GM12878 (cell line): ENCODE measurements around the gene ZMAT3. TPM values are rescaled to one million over a fixed set of nuclear protein-coding genes. Genes with fewer than 3 reads are reported as not detected.
A peak's percentile ranks its signal among the peaks of the same experiment; 100 is the strongest.

ENCODE experiments used
- BCL3 ChIP-seq: IDR thresholded peaks from 2 replicates; pipeline ENCODE4 v1.6.1; 2011; ENCODE audit warnings: borderline replicate concordance, low read depth, mild to moderate bottlenecking, moderate library complexity, low read length; ENCODE audit not compliant: insufficient read depth, poor library complexity, severe bottlenecking
- CBFB ChIP-seq: IDR thresholded peaks from 2 replicates; pipeline ENCODE4 v1.6.1; 2016; ENCODE audit warnings: antibody characterized with exemption, low read depth
- CBX3 ChIP-seq: fragments of 200-600 bp; sonication (generic); IDR thresholded peaks from 2 replicates; pipeline ENCODE4 v1.6.1; 2016; ENCODE audit warnings: low read depth, borderline replicate concordance
- CREM ChIP-seq: IDR thresholded peaks from 2 replicates; pipeline ENCODE4 v1.6.1; 2014; ENCODE audit warnings: antibody characterized with exemption, low read depth
- EZH2 ChIP-seq: IDR thresholded peaks from 2 replicates; pipeline ENCODE4 v1.6.1; 2012; ENCODE audit warnings: low read depth, mild to moderate bottlenecking, control low read depth, inconsistent platforms, low read length, borderline replicate concordance; ENCODE audit not compliant: control insufficient read depth
- GABPA ChIP-seq: IDR thresholded peaks from 2 replicates; pipeline ENCODE4 v1.6.1; 2014; ENCODE audit warnings: antibody characterized with exemption, low read depth, mild to moderate bottlenecking, inconsistent platforms
- HDAC2 ChIP-seq: fragments of 200-600 bp; sonication (generic); IDR thresholded peaks from 2 replicates; pipeline ENCODE4 v1.6.1; 2017
- HDAC6 ChIP-seq: fragments of 200-600 bp; sonication (generic); IDR thresholded peaks from one replicate; pipeline ENCODE4 v1.8.0; 2017; ENCODE audit warnings: antibody characterized with exemption; ENCODE audit not compliant: unreplicated experiment
- HDGF ChIP-seq: fragments of 450-650 bp; IDR thresholded peaks from 2 replicates; pipeline ENCODE4 v1.6.1; 2016; ENCODE audit warnings: antibody characterized with exemption
- JUNB ChIP-seq: IDR thresholded peaks from 2 replicates; pipeline ENCODE4 v1.6.1; 2016; ENCODE audit warnings: antibody characterized with exemption, mild to moderate bottlenecking
- JUND ChIP-seq: IDR thresholded peaks from 2 replicates; pipeline ENCODE4 v1.6.1; 2012; ENCODE audit warnings: low read depth, mild to moderate bottlenecking, low read length, improper control_type of control experiment, moderate library complexity
- MEF2B ChIP-seq: fragments of 450-650 bp; IDR thresholded peaks from 2 replicates; pipeline ENCODE4 v1.6.1; 2018; ENCODE audit warnings: mild to moderate bottlenecking, moderate library complexity; ENCODE audit not compliant: partially characterized antibody, poor library complexity, severe bottlenecking
- MTA2 ChIP-seq: fragments of 450-650 bp; IDR thresholded peaks from 2 replicates; pipeline ENCODE4 v1.6.1; 2016; ENCODE audit warnings: low read depth, mild to moderate bottlenecking, moderate library complexity
- NR2F1 ChIP-seq: fragments of 450-650 bp; conservative IDR thresholded peaks from 2 replicates; pipeline ENCODE4 v1.6.1; 2017; ENCODE audit warnings: mild to moderate bottlenecking
- NRF1 ChIP-seq: conservative IDR thresholded peaks from 2 replicates; pipeline ENCODE4 v1.6.1; 2011; ENCODE audit warnings: mild to moderate bottlenecking, low read depth, low read length, improper control_type of control experiment
- POLR2AphosphoS2 ChIP-seq: IDR thresholded peaks from 2 replicates; pipeline ENCODE4 v1.6.1; 2011; ENCODE audit warnings: low read depth, mild to moderate bottlenecking, low read length, improper control_type of control experiment, moderate library complexity
- RCOR1 ChIP-seq: conservative IDR thresholded peaks from 2 replicates; pipeline ENCODE4 v1.6.1; 2012; ENCODE audit warnings: low read depth, low read length, improper control_type of control experiment
- SMARCA5 ChIP-seq: fragments of 450-650 bp; IDR thresholded peaks from 2 replicates; pipeline ENCODE4 v1.6.1; 2017; ENCODE audit warnings: mild to moderate bottlenecking
- SUPT20H ChIP-seq: IDR thresholded peaks from 2 replicates; pipeline ENCODE4 v1.6.1; 2011; ENCODE audit warnings: low read depth, mild to moderate bottlenecking, low read length, moderate library complexity, borderline replicate concordance; ENCODE audit not compliant: control insufficient read depth
- ZNF622 ChIP-seq: fragments of 450-650 bp; IDR thresholded peaks from 2 replicates; pipeline ENCODE4 v1.6.1; 2017; ENCODE audit warnings: mild to moderate bottlenecking, inconsistent platforms
- ZSCAN29 ChIP-seq: fragments of 450-650 bp; IDR thresholded peaks from 2 replicates; pipeline ENCODE4 v1.6.1; 2017; ENCODE audit warnings: mild to moderate bottlenecking, moderate library complexity
- polyA plus RNA-seq, 11 experiments: library from polyadenylated mRNA; depleted of rRNA in 4 of 11; unstranded in 6 of 11; stranded (reverse) in 5 of 11; fragments of >200 nt; fragmentation: Nextera tagmentation in 4 of 11; fragmentation: Illumina TruSeq in 1 of 11; extraction: Ambion mirVana in 4 of 11; extraction: Trizol in 1 of 11; gene quantifications; 1 replicate in 1 of 11; 2 replicates in 10 of 11; pipeline versions ENCODE4 v1.2.1 to v1.2.3, GENCODE V29; 2011 to 2016; ENCODE audit warnings: inconsistent platforms in 2 of 11, missing spikeins in 2 of 11, low read depth in 1 of 11
- total RNA-seq, 4 experiments: library from RNA; depleted of rRNA in 3 of 4; stranded (reverse); fragments of >200 nt in 3 of 4; fragmentation: Illumina TruSeq in 1 of 4; extraction: Trizol in 1 of 4; gene quantifications; 2 replicates each; pipeline versions ENCODE4 v1.2.1 to v1.2.3, GENCODE V29; 2013 to 2021
- TF ChIP-seq, protein P1 (sequence below): fragments of 450-650 bp; IDR thresholded peaks from 2 replicates; pipeline ENCODE4 v1.6.1; 2014; ENCODE audit warnings: mild to moderate bottlenecking
- TF ChIP-seq, protein P2 (sequence below): fragments of 450-650 bp; IDR thresholded peaks from 2 replicates; pipeline ENCODE4 v1.6.1; 2018; ENCODE audit warnings: borderline replicate concordance, mild to moderate bottlenecking; ENCODE audit not compliant: partially characterized antibody
- TF ChIP-seq, protein P3 (sequence below): fragments of 450-650 bp; formaldehyde crosslinking; IDR thresholded peaks from 2 replicates; pipeline ENCODE4 v1.4.0; 2022; ENCODE audit warnings: mild to moderate bottlenecking, moderate library complexity

ZMAT3 gene
- total and polyA plus RNA-seq, 10 of the 15 experiments (the other 5 are each of a cell fraction or from before 2014, with no cell fraction given): 6.2 to 55.9 (median 25.8) TPM

- TF ChIP-seq BCL3 (no peak), HDAC6 (no peak), CBFB (no peak), RCOR1 (no peak), MEF2B (no peak), NRF1 (no peak), HDAC2 (no peak), CBX3 (no peak), JUND (no peak), HDGF (no peak), EZH2 (no peak), JUNB (no peak), SMARCA5 (no peak), GABPA (no peak), POLR2AphosphoS2 (no peak), ZSCAN29 (no peak), ZNF622 (no peak), NR2F1 (peak; percentile 96), SUPT20H (no peak), CREM (0 out of 2 replicates have a peak, but pooled peaks have one; percentile 17), MTA2 (no peak)
- TF ChIP-seq, protein P1, sequence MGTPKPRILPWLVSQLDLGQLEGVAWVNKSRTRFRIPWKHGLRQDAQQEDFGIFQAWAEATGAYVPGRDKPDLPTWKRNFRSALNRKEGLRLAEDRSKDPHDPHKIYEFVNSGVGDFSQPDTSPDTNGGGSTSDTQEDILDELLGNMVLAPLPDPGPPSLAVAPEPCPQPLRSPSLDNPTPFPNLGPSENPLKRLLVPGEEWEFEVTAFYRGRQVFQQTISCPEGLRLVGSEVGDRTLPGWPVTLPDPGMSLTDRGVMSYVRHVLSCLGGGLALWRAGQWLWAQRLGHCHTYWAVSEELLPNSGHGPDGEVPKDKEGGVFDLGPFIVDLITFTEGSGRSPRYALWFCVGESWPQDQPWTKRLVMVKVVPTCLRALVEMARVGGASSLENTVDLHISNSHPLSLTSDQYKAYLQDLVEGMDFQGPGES: no peak
- TF ChIP-seq, protein P2, sequence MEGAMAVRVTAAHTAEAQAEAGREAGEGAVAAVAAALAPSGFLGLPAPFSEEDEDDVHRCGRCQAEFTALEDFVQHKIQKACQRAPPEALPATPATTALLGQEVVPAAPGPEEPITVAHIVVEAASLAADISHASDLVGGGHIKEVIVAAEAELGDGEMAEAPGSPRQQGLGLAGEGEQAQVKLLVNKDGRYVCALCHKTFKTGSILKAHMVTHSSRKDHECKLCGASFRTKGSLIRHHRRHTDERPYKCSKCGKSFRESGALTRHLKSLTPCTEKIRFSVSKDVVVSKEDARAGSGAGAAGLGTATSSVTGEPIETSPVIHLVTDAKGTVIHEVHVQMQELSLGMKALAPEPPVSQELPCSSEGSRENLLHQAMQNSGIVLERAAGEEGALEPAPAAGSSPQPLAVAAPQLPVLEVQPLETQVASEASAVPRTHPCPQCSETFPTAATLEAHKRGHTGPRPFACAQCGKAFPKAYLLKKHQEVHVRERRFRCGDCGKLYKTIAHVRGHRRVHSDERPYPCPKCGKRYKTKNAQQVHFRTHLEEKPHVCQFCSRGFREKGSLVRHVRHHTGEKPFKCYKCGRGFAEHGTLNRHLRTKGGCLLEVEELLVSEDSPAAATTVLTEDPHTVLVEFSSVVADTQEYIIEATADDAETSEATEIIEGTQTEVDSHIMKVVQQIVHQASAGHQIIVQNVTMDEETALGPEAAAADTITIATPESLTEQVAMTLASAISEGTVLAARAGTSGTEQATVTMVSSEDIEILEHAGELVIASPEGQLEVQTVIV: no peak
- TF ChIP-seq, protein P3, sequence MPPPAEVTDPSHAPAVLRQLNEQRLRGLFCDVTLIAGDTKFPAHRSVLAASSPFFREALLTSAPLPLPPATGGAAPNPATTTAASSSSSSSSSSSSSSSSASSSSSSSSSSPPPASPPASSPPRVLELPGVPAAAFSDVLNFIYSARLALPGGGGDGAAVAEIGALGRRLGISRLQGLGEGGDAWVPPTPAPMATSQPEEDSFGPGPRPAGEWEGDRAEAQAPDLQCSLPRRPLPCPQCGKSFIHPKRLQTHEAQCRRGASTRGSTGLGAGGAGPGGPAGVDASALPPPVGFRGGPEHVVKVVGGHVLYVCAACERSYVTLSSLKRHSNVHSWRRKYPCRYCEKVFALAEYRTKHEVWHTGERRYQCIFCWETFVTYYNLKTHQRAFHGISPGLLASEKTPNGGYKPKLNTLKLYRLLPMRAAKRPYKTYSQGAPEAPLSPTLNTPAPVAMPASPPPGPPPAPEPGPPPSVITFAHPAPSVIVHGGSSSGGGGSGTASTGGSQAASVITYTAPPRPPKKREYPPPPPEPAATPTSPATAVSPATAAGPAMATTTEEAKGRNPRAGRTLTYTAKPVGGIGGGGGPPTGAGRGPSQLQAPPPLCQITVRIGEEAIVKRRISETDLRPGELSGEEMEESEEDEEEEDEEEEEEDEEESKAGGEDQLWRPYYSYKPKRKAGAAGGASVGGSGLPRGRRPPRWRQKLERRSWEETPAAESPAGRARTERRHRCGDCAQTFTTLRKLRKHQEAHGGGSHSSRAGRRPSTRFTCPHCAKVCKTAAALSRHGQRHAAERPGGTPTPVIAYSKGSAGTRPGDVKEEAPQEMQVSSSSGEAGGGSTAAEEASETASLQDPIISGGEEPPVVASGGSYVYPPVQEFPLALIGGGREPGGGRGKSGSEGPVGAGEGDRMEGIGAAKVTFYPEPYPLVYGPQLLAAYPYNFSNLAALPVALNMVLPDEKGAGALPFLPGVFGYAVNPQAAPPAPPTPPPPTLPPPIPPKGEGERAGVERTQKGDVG (CRISPR knock-in tag): no peak
Measured at GRCh38 chr3:179045719-179046402, 25.7 kb downstream of the ZMAT3 start (continued).
